Gastroesophageal sphincter (tissue), 4 donors: ENCODE measurements around the gene WARS2. TPM values are rescaled to one million over a fixed set of nuclear protein-coding genes. Genes with fewer than 3 reads are reported as not detected.

Experiments used
- ATAC-seq: fragments of 150-250 bp; one replicate; pipeline ENCODE4 v1.9.1; 2016; ENCODE audit warnings: mild to moderate bottlenecking, moderate library complexity
- H3K27ac ChIP-seq, 4 donors: fragments of 200-600 bp; sonication (generic) in 3 of 4; 1 replicate in 3 of 4; 2 replicates in 1 of 4; pipeline ENCODE4 v1.5.1; 2016 to 2019
- H3K27me3 ChIP-seq: fragments of 200-600 bp; sonication (generic); one replicate; pipeline ENCODE4 v1.5.1; 2019
- H3K36me3 ChIP-seq, 2 donors: fragments of 200-600 bp; sonication (generic); one replicate each; pipeline ENCODE4 v1.5.1; 2019; ENCODE audit warnings: control low read depth in 1 of 2
- H3K4me1 ChIP-seq, 3 donors: fragments of 200-600 bp; sonication (generic); 1 replicate in 2 of 3; 2 replicates in 1 of 3; pipeline ENCODE4 v1.5.1; 2016 to 2019; ENCODE audit warnings: control low read depth in 2 of 3
- H3K4me3 ChIP-seq, 2 donors: fragments of 200-600 bp; sonication (generic); one replicate each; pipeline ENCODE4 v1.5.1; 2019; ENCODE audit warnings: mild to moderate bottlenecking in 1 of 2, moderate library complexity in 1 of 2
- H3K9me3 ChIP-seq, 3 donors: fragments of 200-600 bp; sonication (generic); one replicate each; pipeline ENCODE4 v1.5.1; 2017 to 2019; ENCODE audit warnings: control low read depth in 2 of 3
- EP300 ChIP-seq: sonication (generic); formaldehyde crosslinking; IDR thresholded peaks from one replicate; pipeline ENCODE4 v1.6.1; 2017; ENCODE audit warnings: antibody characterized with exemption, mild to moderate bottlenecking
- POLR2A ChIP-seq, 2 donors: fragments of 450-650 bp; IDR thresholded peaks; one replicate each; pipeline ENCODE4 v1.6.1; 2017; ENCODE audit warnings: antibody characterized with exemption in 2 of 2, mild to moderate bottlenecking in 2 of 2, moderate library complexity in 1 of 2
- POLR2AphosphoS5 ChIP-seq: sonication (generic); formaldehyde crosslinking; IDR thresholded peaks from one replicate; pipeline ENCODE4 v1.6.1; 2017; ENCODE audit warnings: antibody characterized with exemption
- WGBS, 2 donors: methylation state at CpG; one replicate each; pipeline ENCODE4 v1.1.5; 2018; ENCODE audit warnings: low coverage in 1 of 2; 5-methylcytosine and 5-hydroxymethylcytosine counted together
- small RNA-seq, 4 donors: library from RNA; depleted of rRNA; stranded (forward); fragments of <200 nt; gene quantifications; one replicate each; pipeline ENCODE3, GENCODE V24; 2016
- total RNA-seq, 4 donors: library from RNA; depleted of rRNA; stranded (reverse); fragments of >200 nt; gene quantifications; one replicate each; pipeline ENCODE4 v1.1.0, GENCODE V29; 2016
- TF ChIP-seq, protein P1 (sequence below), 4 experiments: fragments of 200-600 bp in 2 of 4; fragments of 450-650 bp in 2 of 4; sonication (generic) in 1 of 4; IDR thresholded peaks; one replicate each; pipeline ENCODE4 v1.5.1; 2017 to 2019; ENCODE audit warnings: antibody characterized with exemption in 4 of 4, mild to moderate bottlenecking in 2 of 4, moderate library complexity in 2 of 4

WARS2 gene
- total RNA-seq, 4 donors from 2014 or later = 9.2 to 12.8 (median 11.7) TPM

DNA sequence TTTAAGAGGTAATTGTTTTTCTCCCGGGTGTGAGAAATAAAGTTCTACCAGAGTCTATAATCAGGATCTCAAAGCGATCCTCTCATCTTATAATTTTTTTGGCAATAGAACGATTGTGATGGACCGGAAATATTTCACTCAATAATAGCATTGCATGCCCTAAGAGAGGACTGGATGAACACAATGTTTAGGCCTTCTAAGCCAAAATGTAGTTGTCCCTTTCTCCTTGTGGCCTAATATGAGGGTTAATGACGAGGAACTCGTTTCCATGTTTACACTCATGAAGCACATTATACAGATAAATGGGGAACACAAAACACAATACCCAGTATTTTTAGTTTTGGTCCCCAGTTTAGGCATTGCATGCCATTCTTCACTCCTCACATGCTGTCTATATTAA is 158.2 kb downstream of the WARS2 start:
- H3K4me3 ChIP-seq = no peak overlapping the region
- H3K36me3 ChIP-seq = no peaks in the 10 kb centered on the region
- peaks cover 0 to 25% (median 0%) of the 10 kb centered on the region in 3 donors for H3K9me3 ChIP-seq
- TF ChIP-seq POLR2AphosphoS5 (no peak), POLR2A (IDR thresholded peaks at IDR 0.05) (no peak), EP300 (no peak)
- TF ChIP-seq, protein P1, sequence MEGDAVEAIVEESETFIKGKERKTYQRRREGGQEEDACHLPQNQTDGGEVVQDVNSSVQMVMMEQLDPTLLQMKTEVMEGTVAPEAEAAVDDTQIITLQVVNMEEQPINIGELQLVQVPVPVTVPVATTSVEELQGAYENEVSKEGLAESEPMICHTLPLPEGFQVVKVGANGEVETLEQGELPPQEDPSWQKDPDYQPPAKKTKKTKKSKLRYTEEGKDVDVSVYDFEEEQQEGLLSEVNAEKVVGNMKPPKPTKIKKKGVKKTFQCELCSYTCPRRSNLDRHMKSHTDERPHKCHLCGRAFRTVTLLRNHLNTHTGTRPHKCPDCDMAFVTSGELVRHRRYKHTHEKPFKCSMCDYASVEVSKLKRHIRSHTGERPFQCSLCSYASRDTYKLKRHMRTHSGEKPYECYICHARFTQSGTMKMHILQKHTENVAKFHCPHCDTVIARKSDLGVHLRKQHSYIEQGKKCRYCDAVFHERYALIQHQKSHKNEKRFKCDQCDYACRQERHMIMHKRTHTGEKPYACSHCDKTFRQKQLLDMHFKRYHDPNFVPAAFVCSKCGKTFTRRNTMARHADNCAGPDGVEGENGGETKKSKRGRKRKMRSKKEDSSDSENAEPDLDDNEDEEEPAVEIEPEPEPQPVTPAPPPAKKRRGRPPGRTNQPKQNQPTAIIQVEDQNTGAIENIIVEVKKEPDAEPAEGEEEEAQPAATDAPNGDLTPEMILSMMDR (IDR thresholded peaks at IDR 0.05) = no peak
- no peak for ATAC-seq
- peaks cover 0 to 54% (median 4%) of the 10 kb centered on the region in 3 donors for H3K4me1 ChIP-seq
- no peak overlapping the region for H3K27ac ChIP-seq
- 54 to 66% methylated on average over 6 of the region's 6 CpGs for WGBS, 2 donors
- H3K27me3 ChIP-seq = peaks cover 100% of the 10 kb centered on the region

DNA sequence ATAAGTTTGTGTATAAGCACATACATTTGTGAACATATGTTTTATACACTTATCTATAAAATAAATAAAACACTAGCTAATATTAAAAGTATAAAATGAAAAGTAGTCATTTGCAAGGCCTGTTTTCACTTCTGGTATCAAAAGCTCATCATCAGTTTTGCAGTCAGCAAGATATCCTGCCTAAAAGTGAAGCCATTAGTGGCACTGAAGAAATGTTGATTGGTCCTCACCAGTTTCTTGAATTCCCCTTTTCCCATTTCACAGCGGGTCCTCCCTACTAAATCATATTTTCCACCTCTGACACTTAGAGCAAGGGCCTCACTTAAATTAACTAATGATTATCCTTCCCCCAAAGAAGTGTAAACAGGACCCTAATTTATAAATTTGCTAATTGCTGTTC is 159.0 kb downstream of the WARS2 start:
- Histone ChIP-seq H3K27me3 (peaks cover 100% of the 10 kb centered on the region), H3K36me3 (no peaks in the 10 kb centered on the region), H3K4me3 (no peak overlapping the region), H3K4me1 (peaks cover 0 to 46% (median 0%) of the 10 kb centered on the region in 3 donors), H3K27ac (no peak overlapping the region), H3K9me3 (peaks cover 0 to 25% (median 0%) of the 10 kb centered on the region in 3 donors)
- ATAC-seq = no peak
- WGBS, 2 donors = 50 to 62% methylated on average over 1 of the region's 1 CpG
- no peak for TF ChIP-seq POLR2A (IDR thresholded peaks at IDR 0.05)
- TF ChIP-seq POLR2AphosphoS5 = no peak
- no peak for TF ChIP-seq EP300
- TF ChIP-seq, protein P1 (IDR thresholded peaks at IDR 0.05) = no peak

Small RNA genes within 50 kb of the gene (small RNA-seq; reads per million reads assigned to genes)
- 0 reads per million in 4 donors for gene AL139420.2

Other genes with a start within 250 kb of the WARS2 start
- 1 to 10 TPM in 1 of 4 donors, under 1 TPM in 3; 0.45 to 1.6 (median 0.56) TPM for gene TBX15, start 152.3 kb downstream of the WARS2 start, total RNA-seq
- gene HAO2, start 228.1 kb upstream of the WARS2 start, total RNA-seq = not detected